ENCODE measurements around the gene NAV3. TPM values are rescaled to one million over a fixed set of nuclear protein-coding genes. Genes with fewer than 3 reads are reported as not detected.
A peak's percentile ranks its signal among the peaks of the same experiment; 100 is the strongest.

The NAV3 gene
- total RNA-seq, 1 experiment from 2014 or later: 18.0 TPM

GRCh38 chr12:78081590-78082314 lies 251.1 kb downstream of the NAV3 start:
- no peaks in the 10 kb centered on the region for H3K9me3 ChIP-seq (ENCODE audit: low read depth, low read length, poor library complexity, severe bottlenecking)
- no peak for DNase-seq (ENCODE audit: low spot score)
- H3K36me3 ChIP-seq (ENCODE audit: insufficient read depth, low read length, poor library complexity, severe bottlenecking): no peaks in the 10 kb centered on the region
- ChIA-PET CTCF (no interaction called here), POLR2A (ENCODE audit: low non-redundant PET) (no interaction called here)
- no peaks in the 10 kb centered on the region for H3K27me3 ChIP-seq (replicated peaks; ENCODE audit: insufficient read depth, low read depth, low read length, poor library complexity)
- peaks cover 12% of the 10 kb centered on the region for H3K4me1 ChIP-seq (ENCODE audit: insufficient read depth, low read length, poor library complexity, severe bottlenecking)
- H3K4me3 ChIP-seq (ENCODE audit: low read depth, low read length, poor library complexity, severe bottlenecking): no peak overlapping the region
- intact Hi-C loops (cut with micrococcal nuclease; ENCODE audit: unreplicated experiment): no loop called here
- no peak for TF ChIP-seq CTCF (conservative IDR thresholded peaks at IDR 0.05; ENCODE audit: low read depth, low read length)
- no peak for TF ChIP-seq EZH2 (IDR thresholded peaks at IDR 0.05; ENCODE audit: borderline replicate concordance, low read depth, low read length, poor library complexity, severe bottlenecking)
- no TSS peak for BruUV-seq (replicated peaks)
- H3K27ac ChIP-seq (ENCODE audit: low read depth, low read length, poor library complexity, severe bottlenecking): no peak overlapping the region

GRCh38 chr12:78085542-78086182 lies 255.0 kb downstream of the NAV3 start:
- no peak for TF ChIP-seq CTCF (conservative IDR thresholded peaks at IDR 0.05; ENCODE audit: low read depth, low read length)
- TF ChIP-seq EZH2 (IDR thresholded peaks at IDR 0.05; ENCODE audit: borderline replicate concordance, low read depth, low read length, poor library complexity, severe bottlenecking): no peak
- Histone ChIP-seq H3K27ac (ENCODE audit: low read depth, low read length, poor library complexity, severe bottlenecking) (no peak overlapping the region), H3K36me3 (ENCODE audit: insufficient read depth, low read length, poor library complexity, severe bottlenecking) (no peaks in the 10 kb centered on the region), H3K4me3 (ENCODE audit: low read depth, low read length, poor library complexity, severe bottlenecking) (no peak overlapping the region), H3K9me3 (ENCODE audit: low read depth, low read length, poor library complexity, severe bottlenecking) (no peaks in the 10 kb centered on the region), H3K4me1 (ENCODE audit: insufficient read depth, low read length, poor library complexity, severe bottlenecking) (peaks cover 30% of the 10 kb centered on the region), H3K27me3 (replicated peaks; ENCODE audit: insufficient read depth, low read depth, low read length, poor library complexity) (no peaks in the 10 kb centered on the region)
- POLR2A ChIA-PET (ENCODE audit: low non-redundant PET): no interaction called here
- DNase-seq (ENCODE audit: low spot score): peak; percentile 25
- intact Hi-C loops (cut with micrococcal nuclease; ENCODE audit: unreplicated experiment): no loop called here
- CTCF ChIA-PET: no interaction called here
- no TSS peak for BruUV-seq (replicated peaks)

- Histone ChIP-seq H3K27me3 (replicated peaks; ENCODE audit: insufficient read depth, low read depth, low read length, poor library complexity) (no peaks in the 10 kb centered on the region), H3K4me3 (ENCODE audit: low read depth, low read length, poor library complexity, severe bottlenecking) (no peak overlapping the region), H3K9me3 (ENCODE audit: low read depth, low read length, poor library complexity, severe bottlenecking) (no peaks in the 10 kb centered on the region), H3K4me1 (ENCODE audit: insufficient read depth, low read length, poor library complexity, severe bottlenecking) (peaks cover 30% of the 10 kb centered on the region), H3K27ac (ENCODE audit: low read depth, low read length, poor library complexity, severe bottlenecking) (no peak overlapping the region), H3K36me3 (ENCODE audit: insufficient read depth, low read length, poor library complexity, severe bottlenecking) (no peaks in the 10 kb centered on the region)
- TF ChIP-seq EZH2 (IDR thresholded peaks at IDR 0.05; ENCODE audit: borderline replicate concordance, low read depth, low read length, poor library complexity, severe bottlenecking) (no peak), CTCF (conservative IDR thresholded peaks at IDR 0.05; ENCODE audit: low read depth, low read length) (peak; percentile 53; the same call in 1 of the 2 replicates)
- BruUV-seq (replicated peaks): no TSS peak
- DNase-seq (ENCODE audit: low spot score): peak; percentile 54
- POLR2A ChIA-PET (ENCODE audit: low non-redundant PET): no interaction called here
- intact Hi-C loops (cut with micrococcal nuclease; ENCODE audit: unreplicated experiment): no loop called here
- CTCF ChIA-PET: no interaction called here
Measured at GRCh38 chr12:78086553-78087362, 256.1 kb downstream of the NAV3 start.

Measured in A673 (cell line).